Left lung (tissue), 10 donors: ENCODE data around the gene ZDHHC8. TPM values are rescaled to one million over a fixed set of nuclear protein-coding genes. Genes with fewer than 3 reads are reported as not detected.

Source experiments
- ATAC-seq: fragments of 200-7000 bp; cut with Tn5 transposase; one replicate; pipeline ENCODE4 v1.9.1; 2020; ENCODE audit warnings: moderate library complexity
- DNase-seq, 4 donors: peaks; one replicate each; pipeline ENCODE4 v3.0.0-alpha.2; 2013 to 2020
- H3K27ac ChIP-seq, 2 donors: fragments of 200-600 bp; sonication (generic) in 1 of 2; one replicate each; pipeline versions ENCODE4 v1.5.0 to v1.8.0; 2020 to 2021
- H3K27me3 ChIP-seq, 2 donors: fragments of 200-600 bp; sonication (generic) in 1 of 2; one replicate each; pipeline versions ENCODE4 v1.5.0 to v1.8.0; 2020 to 2021
- H3K36me3 ChIP-seq, 2 donors: fragments of 200-600 bp; sonication (generic) in 1 of 2; one replicate each; pipeline versions ENCODE4 v1.5.0 to v1.8.0; 2020 to 2021
- H3K4me1 ChIP-seq, 2 donors: fragments of 200-600 bp; one replicate each; pipeline ENCODE4 v1.8.0; 2021
- H3K4me3 ChIP-seq, 2 donors: fragments of 200-600 bp; sonication (generic) in 1 of 2; one replicate each; pipeline versions ENCODE4 v1.5.0 to v1.8.0; 2020 to 2021; ENCODE audit warnings: mild to moderate bottlenecking in 1 of 2
- H3K9me3 ChIP-seq, 2 donors: fragments of 200-600 bp; sonication (generic) in 1 of 2; one replicate each; pipeline versions ENCODE4 v1.5.0 to v1.8.0; 2020 to 2021
- CTCF ChIP-seq, 2 donors: fragments of 200-600 bp; sonication (generic) in 1 of 2; IDR thresholded peaks; one replicate each; pipeline versions ENCODE4 v1.5.0 to v1.8.0; 2021; ENCODE audit warnings: antibody characterized with exemption in 2 of 2
- intact Hi-C, 2 donors: fragments of 100-400 bp; cut with DNase I; formaldehyde crosslinking; loops; one replicate each; pipeline versions ENCODE4 v1.11.2 to v1.14.2; 2022
- polyA plus RNA-seq, 6 donors: library from polyadenylated mRNA; unstranded; fragments of 120-200 nt; gene quantifications; one replicate each; pipeline ENCODE4 v1.2.1, GENCODE V29; 2013; ENCODE audit not compliant: insufficient read length in 6 of 6
- total RNA-seq, 2 donors: library from RNA; stranded (reverse); fragmentation: NEBNext Ultra II Directional; extraction: Animal tissue kit (Norgen Biotek cat#: 25700); gene quantifications; one replicate each; pipeline ENCODE4 v1.2.1, GENCODE V29; 2021
- donor health status: DM: no; HTN: yes; CAD: no.
- donor health status: DM: no; HTN: no; CAD: no.

ZDHHC8 gene
- total and polyA plus RNA-seq, 8 donors, result 34.4 to 81.8 (median 46.1) TPM

GRCh38 chr22:20184501-20185165 is 53.0 kb downstream of the ZDHHC8 start:
- ATAC-seq (no peak), DNase-seq (no peak)
- Histone ChIP-seq H3K27me3 (no peaks in the 10 kb centered on the region), H3K9me3 (no peaks in the 10 kb centered on the region), H3K4me1 (no peaks in the 10 kb centered on the region), H3K27ac (no peak overlapping the region), H3K36me3 (no peaks in the 10 kb centered on the region), H3K4me3 (no peak overlapping the region)
- intact Hi-C loops, result no loop called here
- TF ChIP-seq CTCF (IDR thresholded peaks at IDR 0.05), result no peak

- Histone ChIP-seq H3K9me3 (no peaks in the 10 kb centered on the region), H3K27ac (no peak overlapping the region), H3K36me3 (no peaks in the 10 kb centered on the region), H3K4me1 (no peaks in the 10 kb centered on the region), H3K27me3 (no peaks in the 10 kb centered on the region), H3K4me3 (no peak overlapping the region)
- ATAC-seq, result no peak
- no peak for TF ChIP-seq CTCF (IDR thresholded peaks at IDR 0.05)
- intact Hi-C loops, result no loop called here
- DNase-seq, result no peak
These were observed 54.1 kb downstream of the ZDHHC8 start for GRCh38 chr22:20185750-20186149.

- no peaks in the 10 kb centered on the region for H3K4me1 ChIP-seq
- no peaks in the 10 kb centered on the region for H3K9me3 ChIP-seq
- H3K4me3 ChIP-seq, result no peak overlapping the region
- intact Hi-C loops, result no loop called here
- no peak for DNase-seq
- no peaks in the 10 kb centered on the region for H3K27me3 ChIP-seq
- no peak for ATAC-seq
- no peaks in the 10 kb centered on the region for H3K36me3 ChIP-seq
- no peak for TF ChIP-seq CTCF (IDR thresholded peaks at IDR 0.05)
- no peak overlapping the region for H3K27ac ChIP-seq
These were observed 54.7 kb downstream of the ZDHHC8 start for GRCh38 chr22:20186183-20186870.

GRCh38 chr22:20186871-20187546 is 55.4 kb downstream of the ZDHHC8 start:
- no peaks in the 10 kb centered on the region for H3K9me3 ChIP-seq
- DNase-seq (no peak), ATAC-seq (no peak)
- no peak overlapping the region for H3K27ac ChIP-seq
- H3K27me3 ChIP-seq, result no peaks in the 10 kb centered on the region
- H3K4me3 ChIP-seq, result no peak overlapping the region
- no peaks in the 10 kb centered on the region for H3K36me3 ChIP-seq
- intact Hi-C loops, result no loop called here
- no peaks in the 10 kb centered on the region for H3K4me1 ChIP-seq
- TF ChIP-seq CTCF (IDR thresholded peaks at IDR 0.05), result no peak
